ENCODE results near the gene EIF3B.

GRCh38 chr7:2393706-2394105 lies 39.1 kb downstream of the EIF3B start:
- no peak for TF ChIP-seq POLR2AphosphoS5 (IDR thresholded peaks at IDR 0.05)
- TF ChIP-seq CTCF (IDR thresholded peaks at IDR 0.05 in 8 of 11, conservative IDR thresholded peaks at IDR 0.05 in 3 of 11) = no peak

Measured in spleen (tissue), 7 donors.